Placental epithelial cell (primary cell): Measurements from ENCODE around the gene IL18R1. TPM values are rescaled to one million over a fixed set of nuclear protein-coding genes. Genes with fewer than 3 reads are reported as not detected.

Experiments used
- small RNA-seq: library from RNA; depleted of rRNA; stranded (forward); fragments of <200 nt; gene quantifications from one replicate; pipeline ENCODE3, GENCODE V24; 2012
- total RNA-seq: library from RNA; depleted of rRNA; stranded (reverse); fragments of >200 nt; gene quantifications from 2 replicates; pipeline ENCODE4 v1.2.3, GENCODE V29; 2012

Gene IL18R1, protein sequence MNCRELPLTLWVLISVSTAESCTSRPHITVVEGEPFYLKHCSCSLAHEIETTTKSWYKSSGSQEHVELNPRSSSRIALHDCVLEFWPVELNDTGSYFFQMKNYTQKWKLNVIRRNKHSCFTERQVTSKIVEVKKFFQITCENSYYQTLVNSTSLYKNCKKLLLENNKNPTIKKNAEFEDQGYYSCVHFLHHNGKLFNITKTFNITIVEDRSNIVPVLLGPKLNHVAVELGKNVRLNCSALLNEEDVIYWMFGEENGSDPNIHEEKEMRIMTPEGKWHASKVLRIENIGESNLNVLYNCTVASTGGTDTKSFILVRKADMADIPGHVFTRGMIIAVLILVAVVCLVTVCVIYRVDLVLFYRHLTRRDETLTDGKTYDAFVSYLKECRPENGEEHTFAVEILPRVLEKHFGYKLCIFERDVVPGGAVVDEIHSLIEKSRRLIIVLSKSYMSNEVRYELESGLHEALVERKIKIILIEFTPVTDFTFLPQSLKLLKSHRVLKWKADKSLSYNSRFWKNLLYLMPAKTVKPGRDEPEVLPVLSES
- 1.7 and 4.3 TPM in 2 replicates for total RNA-seq

GRCh38 chr2:102355526-102356380 lies at the start of gene IL18R1:
Gene IL18R1, plus strand, starts transcription at chr2:102355796. Its CDS starts 6,865 bp downstream, at chr2:102362661.

GRCh38 chr2:102310964-102311640 lies 44.5 kb upstream of the IL18R1 start, which contains the start of gene IL1RL1:
Gene IL1RL1, plus strand, starts transcription at chr2:102311563. Its CDS starts 26,702 bp downstream, at chr2:102338265.

GRCh38 chr2:102422910-102423309 lies 67.3 kb downstream of the IL18R1 start, which contains the start of gene IL18RAP:
Gene IL18RAP, plus strand, starts transcription at chr2:102423160. Its CDS starts 118 bp downstream, at chr2:102423278.

Small RNAs within 50 kb of the gene (small RNA-seq; reads per million reads assigned to genes)
- gene MIR4772 = 0.09 reads per million

Other genes with a start within 250 kb of the IL18R1 start
- 135 and 233 TPM in 2 replicates for gene IL1R1, start 213.1 kb upstream of the IL18R1 start, total RNA-seq
- 10.6 and 13.7 TPM in 2 replicates for gene IL1RL2, start 168.8 kb upstream of the IL18R1 start, total RNA-seq
- not detected in 2 replicates for gene IL1RL1, start 44.2 kb upstream of the IL18R1 start, total RNA-seq
- 0.11 TPM in 1 of 2 replicates, not detected in the other for gene IL18RAP, start 67.4 kb downstream of the IL18R1 start, total RNA-seq
- 0.22 and 0.79 TPM in 2 replicates for gene SLC9A4, start 117.4 kb downstream of the IL18R1 start, total RNA-seq